ENCODE measurements around the gene DDX10. TPM values are rescaled to one million over a fixed set of nuclear protein-coding genes. Genes with fewer than 3 reads are reported as not detected.

Gene DDX10
- total RNA-seq, 1 donor from 2014 or later = 32.2 TPM

DNA sequence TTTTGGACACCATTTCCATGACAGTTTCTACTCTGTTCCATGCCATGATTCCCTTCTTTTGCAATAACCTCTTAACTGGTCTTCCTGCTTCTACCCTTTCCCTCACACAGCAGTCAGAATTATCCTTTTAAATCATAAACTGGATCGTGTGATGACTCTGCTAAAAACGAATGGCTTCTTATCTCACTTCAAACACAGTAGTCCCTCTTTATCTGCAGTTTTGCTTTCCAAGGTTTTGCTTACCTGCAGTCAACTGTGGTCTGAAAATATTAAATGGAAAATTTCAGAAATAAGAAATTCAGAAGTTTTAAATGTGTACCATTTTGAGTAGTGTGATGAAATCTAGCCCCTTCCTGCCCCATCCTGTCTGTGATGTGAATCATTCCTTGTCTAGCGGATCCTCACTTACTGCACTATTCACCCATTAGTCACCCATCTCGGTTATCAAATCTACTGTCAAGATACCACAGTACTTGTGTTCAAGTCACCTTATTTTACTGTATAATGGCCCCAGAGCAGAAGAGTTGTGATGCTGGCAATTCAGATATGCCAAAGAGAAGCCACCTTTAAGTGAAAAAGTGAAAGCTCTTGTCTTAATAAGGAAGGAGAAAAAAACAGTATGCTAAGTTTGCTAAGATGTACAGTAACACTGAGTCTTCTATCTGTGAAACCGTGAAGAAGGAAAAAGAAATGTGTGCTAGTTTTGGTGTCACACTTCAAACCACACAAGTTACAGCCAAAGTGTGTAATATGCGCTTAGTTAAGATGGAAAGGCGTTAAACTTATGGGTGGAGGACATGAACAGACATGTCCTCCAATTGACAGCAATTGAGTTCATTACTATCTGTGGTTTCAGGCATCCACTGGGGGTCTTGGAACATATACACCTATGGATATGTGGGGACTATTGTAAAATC is 283.0 kb downstream of the DDX10 start:
- H3K4me3 Mint-ChIP-seq (ENCODE audit: unreplicated experiment) = peak overlapping the region; percentile 17
- Histone ChIP-seq H3K4me1 (ENCODE audit: insufficient read depth, low read length) (peaks cover 5% of the 10 kb centered on the region), H3K4me2 (ENCODE audit: low read length) (no peak overlapping the region), H3K27ac (ENCODE audit: low read depth, low read length) (peak overlapping the region; percentile 23), H4K20me1 (ENCODE audit: insufficient read depth, low read length) (no peaks in the 10 kb centered on the region), H2AFZ (ENCODE audit: low read depth, low read length) (no peak overlapping the region), H3K9ac (ENCODE audit: low read length) (no peak overlapping the region), H3K4me3 (ENCODE audit: insufficient read depth, low read depth, low read length) (no peak overlapping the region), H3K9me3 (ENCODE audit: insufficient read depth, low read depth, low read length) (no peaks in the 10 kb centered on the region), H3K36me3 (ENCODE audit: insufficient read depth, low read length) (no peaks in the 10 kb centered on the region), H3K79me2 (ENCODE audit: insufficient read depth, low read length) (no peaks in the 10 kb centered on the region), H3K27me3 (ENCODE audit: insufficient read depth, low read length) (no peaks in the 10 kb centered on the region)
- DNase-seq (ENCODE audit: low read depth) = peak; percentile 72
- H3K36me3 Mint-ChIP-seq (ENCODE audit: low read depth, unreplicated experiment) = peaks cover 6% of the 10 kb centered on the region
- no peak for TF ChIP-seq EZH2 (IDR thresholded peaks at IDR 0.05; ENCODE audit: insufficient read depth, low read length)
- TF ChIP-seq CTCF (IDR thresholded peaks at IDR 0.05; ENCODE audit: insufficient read depth, low read depth, low read length) = no peak
- H3K27ac Mint-ChIP-seq (ENCODE audit: unreplicated experiment) = peak overlapping the region; percentile 84
- peaks cover 17% of the 10 kb centered on the region for H3K4me1 Mint-ChIP-seq (ENCODE audit: low read depth, unreplicated experiment)
- FAIRE-seq = no peak
- peaks cover 13% of the 10 kb centered on the region for H3K9me3 Mint-ChIP-seq (ENCODE audit: unreplicated experiment)
- H3K27me3 Mint-ChIP-seq (ENCODE audit: low read depth, unreplicated experiment) = no peaks in the 10 kb centered on the region

GRCh38 chr11:108958368-108959104 is 293.7 kb downstream of the DDX10 start:
- Mint-ChIP-seq H3K27ac (ENCODE audit: unreplicated experiment) (peak overlapping the region; percentile 88), H3K36me3 (ENCODE audit: low read depth, unreplicated experiment) (peaks cover 2% of the 10 kb centered on the region), H3K9me3 (ENCODE audit: unreplicated experiment) (peaks cover 14% of the 10 kb centered on the region), H3K27me3 (ENCODE audit: low read depth, unreplicated experiment) (no peaks in the 10 kb centered on the region), H3K4me3 (ENCODE audit: unreplicated experiment) (no peak overlapping the region), H3K4me1 (ENCODE audit: low read depth, unreplicated experiment) (peaks cover 21% of the 10 kb centered on the region)
- Histone ChIP-seq H3K27ac (ENCODE audit: low read depth, low read length) (peak overlapping the region; percentile 4), H3K36me3 (ENCODE audit: insufficient read depth, low read length) (no peaks in the 10 kb centered on the region), H3K9me3 (ENCODE audit: insufficient read depth, low read depth, low read length) (no peaks in the 10 kb centered on the region), H3K27me3 (ENCODE audit: insufficient read depth, low read length) (no peaks in the 10 kb centered on the region), H3K4me3 (ENCODE audit: insufficient read depth, low read depth, low read length) (no peak overlapping the region), H3K4me1 (ENCODE audit: insufficient read depth, low read length) (peaks cover 23% of the 10 kb centered on the region), H3K4me2 (ENCODE audit: low read length) (peak overlapping the region; percentile 55), H4K20me1 (ENCODE audit: insufficient read depth, low read length) (no peaks in the 10 kb centered on the region), H3K9ac (ENCODE audit: low read length) (no peak overlapping the region), H2AFZ (ENCODE audit: low read depth, low read length) (no peak overlapping the region), H3K79me2 (ENCODE audit: insufficient read depth, low read length) (no peaks in the 10 kb centered on the region)
- DNase-seq (ENCODE audit: low read depth) (peak; percentile 65), FAIRE-seq (peak; percentile 58)
- no peak for TF ChIP-seq EZH2 (IDR thresholded peaks at IDR 0.05; ENCODE audit: insufficient read depth, low read length)
- TF ChIP-seq CTCF (IDR thresholded peaks at IDR 0.05; ENCODE audit: insufficient read depth, low read depth, low read length) = no peak
